GM19452 (cell line): ENCODE measurements around the gene SLC25A3.

Experiments
- ATAC-seq: cut with Tn5 transposase; IDR thresholded peaks from one replicate; pipeline ENCODE4 v1.9.1; 2021; ENCODE audit not compliant: unreplicated experiment

Gene SLC25A3

GRCh38 chr12:98653866-98654493, 60.5 kb downstream of the SLC25A3 start:
- ATAC-seq = no peak
